Measurements from ENCODE around the gene MAFG. TPM values are rescaled to one million over a fixed set of nuclear protein-coding genes. Genes with fewer than 3 reads are reported as not detected.

MAFG gene
- total and polyA plus RNA-seq, 2 of the 13 experiments (the other 11 are each of a cell fraction or from before 2014, with no cell fraction given): 14.5 to 20.0 TPM

- no peak for TF ChIP-seq ZNF230 (CRISPR knock-in tag; IDR thresholded peaks at IDR 0.05)
- TF ChIP-seq ZNF749 (CRISPR knock-in tag; IDR thresholded peaks at IDR 0.05; ENCODE audit: borderline replicate concordance): 0 out of 2 replicates have a peak, but pooled peaks have one; percentile 77
- no peak for TF ChIP-seq DNMT1 (CRISPR knock-in tag; IDR thresholded peaks at IDR 0.05)
- TF ChIP-seq MED13 (CRISPR knock-in tag; IDR thresholded peaks at IDR 0.05): no peak
- TF ChIP-seq KAT8 (CRISPR knock-in tag; IDR thresholded peaks at IDR 0.05): no peak
- no peak for TF ChIP-seq HINFP (CRISPR knock-in tag; IDR thresholded peaks at IDR 0.05; ENCODE audit: low read depth)
- 0 out of 2 replicates have a peak, but pooled peaks have one; percentile 53 for TF ChIP-seq ETS1 (CRISPR knock-in tag; IDR thresholded peaks at IDR 0.05)
- TF ChIP-seq ZFYVE20 (CRISPR knock-in tag; IDR thresholded peaks at IDR 0.05; ENCODE audit: borderline replicate concordance, low read depth): 0 out of 2 replicates have a peak, but pooled peaks have one; percentile 69
- no peak for TF ChIP-seq XBP1 (CRISPR knock-in tag; IDR thresholded peaks at IDR 0.05)
- TF ChIP-seq REXO4 (CRISPR knock-in tag; IDR thresholded peaks at IDR 0.05; ENCODE audit: borderline replicate concordance): no peak
- TF ChIP-seq ZSCAN9 (CRISPR knock-in tag; IDR thresholded peaks at IDR 0.05; ENCODE audit: borderline replicate concordance): no peak
- TF ChIP-seq ZNF350 (CRISPR knock-in tag; IDR thresholded peaks at IDR 0.05; ENCODE audit: borderline replicate concordance, low read depth): no peak
- TF ChIP-seq ZNF543 (CRISPR knock-in tag; IDR thresholded peaks at IDR 0.05): 0 out of 2 replicates have a peak, but pooled peaks have one; percentile 24
- TF ChIP-seq PITX1 (CRISPR knock-in tag; IDR thresholded peaks at IDR 0.05): no peak
- 0 out of 2 replicates have a peak, but pooled peaks have one; percentile 46 for TF ChIP-seq PBX3 (CRISPR knock-in tag; IDR thresholded peaks at IDR 0.05; ENCODE audit: borderline replicate concordance)
- no peak for TF ChIP-seq HCFC1 (IDR thresholded peaks at IDR 0.05; ENCODE audit: low read depth, low read length)
- TF ChIP-seq ZNF317 (CRISPR knock-in tag; IDR thresholded peaks at IDR 0.05): no peak
- TF ChIP-seq ZFP62 (CRISPR knock-in tag; IDR thresholded peaks at IDR 0.05): no peak
- no peak for TF ChIP-seq ZNF614 (CRISPR knock-in tag; IDR thresholded peaks at IDR 0.05; ENCODE audit: borderline replicate concordance)
- TF ChIP-seq EP300 (IDR thresholded peaks at IDR 0.05; ENCODE audit: low read depth in 2 of 2, low read length in 2 of 2): no peak
- TF ChIP-seq EP300 (CRISPR knock-in tag; IDR thresholded peaks at IDR 0.05; ENCODE audit: borderline replicate concordance): no peak
- no peak for TF ChIP-seq NBN (conservative IDR thresholded peaks at IDR 0.05)
- TF ChIP-seq ZXDC (CRISPR knock-in tag; IDR thresholded peaks at IDR 0.05): peak; percentile 36; the same call in 1 of the 2 replicates
Observed at GRCh38 chr17:81902023-81902652, 25.4 kb downstream of the MAFG start, which contains the start of gene NPB (continued).

Measured in HepG2 (cell line).